Measurements from ENCODE around the gene SLC22A6.

The SLC22A6 gene

DNA sequence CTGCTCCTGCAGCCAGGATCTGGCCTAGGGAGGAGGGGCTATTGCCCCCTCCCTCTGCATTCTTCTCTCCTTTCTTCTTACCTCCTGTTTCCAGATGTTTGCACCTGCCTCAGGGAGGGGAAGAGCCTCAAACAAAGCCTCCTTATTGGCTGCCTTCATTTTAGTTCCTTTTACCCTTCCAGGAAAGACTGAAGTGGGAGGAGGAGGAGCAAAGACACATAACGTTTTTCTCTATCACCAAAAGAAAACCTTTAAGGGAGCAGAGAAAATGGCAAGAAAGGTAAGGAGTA lies 50.3 kb downstream of the SLC22A6 start:
- H3K27ac ChIP-seq, result no peak overlapping the region

DNA sequence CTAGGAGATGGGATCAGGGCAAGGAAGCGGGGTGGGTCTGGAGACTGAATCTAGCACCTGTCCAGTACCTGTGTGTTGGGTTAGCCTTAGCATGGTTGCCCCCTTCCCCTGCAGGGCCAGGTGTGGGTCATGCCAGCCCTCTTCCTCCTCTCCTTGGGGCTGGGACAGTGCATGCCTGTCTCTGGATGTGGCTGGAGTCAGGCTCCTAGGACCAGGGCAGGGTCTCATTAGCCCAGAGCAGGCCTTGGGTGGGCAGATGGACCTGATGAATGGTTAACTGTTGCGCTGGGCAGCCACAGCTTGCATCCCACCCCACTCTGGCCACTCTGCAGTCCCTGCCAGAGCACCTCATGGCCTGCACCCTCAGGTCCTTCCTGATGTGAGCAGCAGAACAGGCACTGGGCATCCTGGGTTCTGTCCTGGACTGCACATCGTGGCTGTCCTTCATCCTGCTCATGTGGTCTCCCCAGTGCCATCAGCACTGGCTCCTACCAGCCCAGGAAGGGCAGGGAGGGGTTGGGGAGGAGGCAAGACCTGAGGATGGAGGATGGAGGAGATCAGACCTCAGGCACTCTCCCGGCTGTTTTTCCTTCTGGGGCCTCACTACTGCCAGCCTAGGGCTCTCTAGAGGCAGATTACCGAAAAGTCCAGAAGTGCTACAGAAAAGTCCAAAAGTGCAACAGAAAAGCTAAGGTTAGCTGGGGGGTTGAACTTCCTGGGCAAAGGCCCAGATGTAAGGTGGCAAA lies 50.8 kb downstream of the SLC22A6 start:
- Histone ChIP-seq H3K27ac (no peak overlapping the region), H3K4me3 (no peak overlapping the region)

More for the DNA sequence above, 50.3 kb downstream of the SLC22A6 start:
- H3K4me3 ChIP-seq, result no peak overlapping the region

DNA sequence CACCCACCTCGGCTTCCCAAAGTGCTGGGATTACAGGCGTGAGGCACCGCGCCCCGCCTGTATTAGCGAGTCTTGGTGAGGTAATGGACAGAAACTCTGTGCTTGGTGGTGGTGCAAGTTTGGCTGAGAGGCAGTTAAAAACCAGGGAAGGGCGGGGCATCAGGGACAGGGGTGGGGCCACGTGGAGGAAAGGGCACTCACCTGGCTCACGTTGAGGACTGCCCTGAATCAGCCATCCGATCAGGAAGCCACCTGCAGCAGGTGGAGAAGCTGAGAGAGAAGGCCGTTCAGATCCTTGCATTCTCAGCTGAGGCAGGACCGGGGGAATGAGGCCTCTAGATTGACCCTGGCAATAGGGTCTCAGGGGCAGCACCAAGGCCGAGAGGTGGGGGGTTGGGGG lies 51.5 kb downstream of the SLC22A6 start:
- H3K4me3 ChIP-seq, result no peak overlapping the region
- H3K27ac ChIP-seq, result no peak overlapping the region

DNA sequence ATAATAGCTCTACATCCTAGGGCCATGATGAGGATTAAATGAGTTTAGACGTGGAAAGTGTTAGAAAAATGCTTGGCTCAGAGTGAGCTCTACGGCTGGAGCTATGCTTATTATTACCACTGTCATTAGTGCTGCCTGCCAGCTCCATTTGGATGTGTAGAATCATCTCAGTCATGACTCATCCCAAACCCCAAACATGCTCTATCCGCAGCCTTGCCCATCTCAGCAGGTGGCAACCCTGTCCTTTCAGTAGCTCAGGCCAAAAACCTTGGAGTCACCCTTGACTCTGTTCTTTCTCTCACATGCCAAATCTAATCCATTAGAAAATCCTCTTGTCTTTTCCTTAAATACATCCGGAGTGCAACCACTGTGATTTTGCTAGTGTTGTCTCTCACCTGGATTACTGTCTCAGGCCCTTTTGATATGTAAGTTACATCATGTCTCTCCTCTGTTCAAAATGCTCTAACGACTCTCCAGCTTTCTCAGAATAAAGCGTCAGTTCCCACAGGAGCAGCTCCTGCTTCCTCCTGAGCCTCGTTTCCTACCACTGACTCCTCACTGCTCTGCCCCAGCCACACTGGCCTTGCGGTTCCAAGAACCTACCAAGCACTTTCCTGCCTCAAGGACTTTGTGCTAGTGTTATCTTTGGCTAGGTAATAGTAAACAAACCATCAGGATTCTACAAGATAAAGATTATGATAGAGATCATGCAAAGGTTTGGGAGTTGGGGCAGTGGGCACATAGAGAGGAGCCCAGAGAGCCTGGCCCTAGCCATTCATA lies 53.1 kb downstream of the SLC22A6 start:
- Histone ChIP-seq H3K4me3 (no peak overlapping the region), H3K27ac (no peak overlapping the region)

DNA sequence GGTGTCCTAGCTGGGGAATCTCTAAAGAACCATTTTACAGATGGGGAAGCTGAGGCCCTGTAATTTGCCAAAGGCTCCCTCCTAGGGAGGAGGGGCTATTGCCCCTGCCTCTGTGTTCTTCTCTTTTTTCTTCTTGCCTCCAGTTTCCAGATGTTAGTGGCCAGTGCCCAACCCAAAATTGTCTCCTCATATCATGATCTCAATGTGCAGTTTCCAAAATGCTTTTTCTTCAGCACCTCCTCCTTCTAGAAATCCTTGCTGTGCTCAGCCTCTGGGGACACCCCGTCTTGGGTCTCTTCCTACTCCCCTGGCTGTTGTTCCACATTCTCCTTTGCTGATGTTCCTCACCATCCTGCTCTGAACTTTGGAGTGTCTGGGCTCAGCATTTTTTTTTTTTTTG lies 54.1 kb downstream of the SLC22A6 start:
- Histone ChIP-seq H3K27ac (no peak overlapping the region), H3K4me3 (no peak overlapping the region)

DNA sequence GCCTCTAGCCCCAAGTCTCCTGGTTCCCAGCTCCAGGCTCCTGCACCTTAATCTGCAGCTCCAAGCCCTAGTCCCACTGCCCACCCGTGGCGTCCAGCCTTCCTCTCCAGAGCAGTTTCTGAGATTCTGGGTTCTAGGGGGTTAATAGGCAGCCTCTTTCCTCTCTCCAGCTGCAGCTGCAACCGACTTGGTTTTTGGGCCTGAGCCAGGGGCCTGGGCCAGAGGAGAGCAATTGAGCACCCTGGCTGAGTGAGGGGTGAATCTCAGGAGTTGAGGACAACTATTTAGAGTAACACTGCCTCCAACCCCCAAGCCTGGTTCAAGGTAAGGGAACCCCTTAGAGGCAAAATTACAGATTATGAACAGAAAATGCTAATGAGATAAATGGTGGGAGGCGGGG lies 54.6 kb downstream of the SLC22A6 start:
- Histone ChIP-seq H3K4me3 (no peak overlapping the region), H3K27ac (no peak overlapping the region)

DNA sequence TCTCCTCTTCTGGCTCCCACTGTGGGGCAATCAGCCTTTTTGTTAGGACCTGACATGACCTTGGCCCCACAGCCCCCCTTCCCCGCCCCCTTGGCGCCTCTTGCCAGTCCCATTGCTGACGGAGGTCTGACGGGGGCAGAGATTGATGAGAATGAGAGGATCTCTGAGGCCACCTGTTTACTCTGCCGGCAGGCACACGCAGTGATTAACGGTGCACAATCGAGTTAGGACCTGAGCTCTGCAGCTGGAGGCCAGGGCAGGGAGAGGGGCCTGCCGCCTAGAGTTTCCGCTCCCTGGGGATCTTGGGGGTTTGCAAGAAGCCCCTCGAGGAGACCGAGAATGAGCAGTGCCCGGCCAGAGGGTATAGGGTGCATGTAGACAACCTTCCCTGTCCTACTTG lies 56.8 kb downstream of the SLC22A6 start:
- H3K27ac ChIP-seq, result no peak overlapping the region
- no peak overlapping the region for H3K4me3 ChIP-seq

DNA sequence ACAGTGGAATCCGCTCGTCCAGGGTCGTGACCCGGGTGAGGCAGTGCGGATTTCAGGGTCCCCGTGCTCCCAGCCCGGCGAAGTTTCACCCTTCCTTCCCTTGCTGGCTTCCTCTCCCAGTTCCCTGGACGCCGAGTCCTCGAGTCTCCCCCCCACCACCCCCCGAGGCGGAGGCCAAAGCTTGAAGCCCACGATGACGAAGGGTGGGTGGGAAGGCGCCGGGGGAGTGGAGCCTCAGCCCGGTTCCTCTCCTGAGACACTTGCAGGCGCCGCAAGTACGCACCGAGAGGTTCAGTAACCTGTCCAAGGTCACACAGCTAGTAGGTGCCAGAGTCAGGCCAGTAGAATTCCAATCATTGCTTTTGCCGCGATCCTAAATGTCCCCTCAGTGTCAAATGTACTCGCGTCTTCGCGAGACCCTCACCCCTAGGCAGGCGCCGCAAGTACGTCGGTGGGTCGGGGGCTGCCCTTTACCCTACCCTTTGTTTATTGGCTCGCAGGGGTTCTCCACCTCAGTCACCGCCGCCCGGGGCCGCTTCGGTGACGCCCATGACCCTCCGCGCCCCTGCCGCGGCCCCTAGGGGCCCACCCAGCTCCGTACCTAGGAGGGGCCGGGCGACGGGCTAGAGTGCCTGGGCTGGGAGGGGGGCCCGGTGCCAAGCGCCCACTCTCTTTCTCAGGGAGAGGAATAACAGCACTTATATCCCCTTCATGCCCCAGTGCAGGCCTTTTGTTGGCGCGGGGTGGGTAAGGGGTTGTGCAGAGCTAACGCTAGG lies 57.9 kb downstream of the SLC22A6 start:
- no peak overlapping the region for H3K4me3 ChIP-seq

More for the DNA sequence above, 57.9 kb downstream of the SLC22A6 start:
- H3K27ac ChIP-seq, result no peak overlapping the region

Data from skin epidermis (tissue), 12 donors.